Measurements from ENCODE around the gene HOXD10. TPM values are rescaled to one million over a fixed set of nuclear protein-coding genes. Genes with fewer than 3 reads are reported as not detected.

HOXD10 gene
- total and polyA plus RNA-seq, 2 of the 13 experiments (the other 11 are each of a cell fraction or from before 2014, with no cell fraction given) = not detected

DNA sequence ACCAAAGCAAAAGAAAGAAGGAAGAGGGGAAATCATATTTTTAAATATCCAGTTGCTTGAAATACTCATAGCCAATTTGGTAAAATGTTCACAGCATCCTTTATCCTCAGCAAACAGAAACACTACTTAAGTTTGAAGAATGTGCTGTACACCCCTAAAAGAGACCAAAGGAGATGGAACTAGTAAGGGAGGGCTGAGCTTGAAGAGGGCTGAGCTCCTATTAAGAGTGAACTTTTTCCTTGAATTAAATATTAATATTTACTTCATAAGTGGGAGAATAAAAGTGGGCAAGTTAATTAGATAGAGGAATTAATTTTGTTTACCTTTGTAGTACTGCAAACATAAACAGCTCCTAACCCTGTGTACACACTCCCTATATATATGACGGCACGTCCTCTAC, 39.8 kb upstream of the HOXD10 start (continued):
- TF ChIP-seq, protein P1, sequence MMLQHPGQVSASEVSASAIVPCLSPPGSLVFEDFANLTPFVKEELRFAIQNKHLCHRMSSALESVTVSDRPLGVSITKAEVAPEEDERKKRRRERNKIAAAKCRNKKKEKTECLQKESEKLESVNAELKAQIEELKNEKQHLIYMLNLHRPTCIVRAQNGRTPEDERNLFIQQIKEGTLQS (CRISPR knock-in tag; IDR thresholded peaks at IDR 0.05) = no peak
- no peak for TF ChIP-seq SRSF9 (IDR thresholded peaks at IDR 0.05; ENCODE audit: borderline replicate concordance, insufficient read depth, low read depth, low read length, poor library complexity, severe bottlenecking)
- no peak for TF ChIP-seq ZFP82 (CRISPR knock-in tag; IDR thresholded peaks at IDR 0.05; ENCODE audit: borderline replicate concordance)

DNA sequence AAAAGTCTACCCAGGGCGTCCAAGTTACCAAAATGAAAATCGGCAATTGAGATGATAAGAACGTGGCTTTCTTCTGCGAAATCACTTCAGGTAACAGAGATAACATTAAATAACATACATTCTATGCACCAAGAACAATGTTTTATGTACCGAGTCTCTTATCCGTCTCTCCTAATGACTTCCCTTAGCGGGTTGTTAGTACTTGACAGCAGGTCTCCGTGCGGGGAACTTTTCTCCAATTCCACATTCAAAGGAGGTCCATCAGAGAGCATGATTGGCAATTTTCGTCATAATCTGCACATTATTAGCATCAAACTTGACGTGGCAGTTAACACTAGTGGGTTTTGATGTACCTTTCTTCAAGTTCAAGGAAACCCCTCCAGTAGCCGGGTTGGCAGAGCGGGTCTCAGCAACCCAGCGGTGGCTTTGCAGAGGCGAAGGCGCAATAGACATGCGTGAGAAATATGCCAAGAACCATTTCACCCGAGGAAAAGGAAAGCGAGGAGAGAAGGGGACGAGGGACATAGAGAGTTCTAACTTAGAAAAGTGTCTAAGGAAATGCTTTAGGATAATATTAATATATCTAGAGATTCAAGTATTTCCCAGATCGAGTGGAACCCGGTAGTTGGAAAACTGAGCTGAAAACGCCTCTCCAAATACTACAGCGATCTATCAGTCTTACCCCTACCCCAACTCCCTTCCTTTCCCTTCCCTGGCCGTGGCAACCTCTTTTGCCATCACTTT, 37.9 kb upstream of the HOXD10 start:
- H3K4me1 ChIP-seq (ENCODE audit: insufficient read depth, low read length) = no peaks in the 10 kb centered on the region
- H3K27me3 ChIP-seq (ENCODE audit: control insufficient read depth in 1 of 2, insufficient read depth in 2 of 2, low read length in 2 of 2) = peaks cover 0 to 73% of the 10 kb centered on the region in 2 experiments; a peak in 4 of 5 replicates
- H4K20me1 ChIP-seq (ENCODE audit: insufficient read depth, low read length) = no peaks in the 10 kb centered on the region
- intact Hi-C loops (cut with micrococcal nuclease; ENCODE audit: unreplicated experiment) (no loop called here), in situ Hi-C loops (cut with HindIII; ENCODE audit: extremely low pct_ligation_motif_present, low pct_unique_long_range_greater_than_20kb) (no loop called here)
- H3K27ac ChIP-seq (ENCODE audit: extremely low read length, insufficient read depth, low read length) = no peak overlapping the region
- TF ChIP-seq, protein P2, sequence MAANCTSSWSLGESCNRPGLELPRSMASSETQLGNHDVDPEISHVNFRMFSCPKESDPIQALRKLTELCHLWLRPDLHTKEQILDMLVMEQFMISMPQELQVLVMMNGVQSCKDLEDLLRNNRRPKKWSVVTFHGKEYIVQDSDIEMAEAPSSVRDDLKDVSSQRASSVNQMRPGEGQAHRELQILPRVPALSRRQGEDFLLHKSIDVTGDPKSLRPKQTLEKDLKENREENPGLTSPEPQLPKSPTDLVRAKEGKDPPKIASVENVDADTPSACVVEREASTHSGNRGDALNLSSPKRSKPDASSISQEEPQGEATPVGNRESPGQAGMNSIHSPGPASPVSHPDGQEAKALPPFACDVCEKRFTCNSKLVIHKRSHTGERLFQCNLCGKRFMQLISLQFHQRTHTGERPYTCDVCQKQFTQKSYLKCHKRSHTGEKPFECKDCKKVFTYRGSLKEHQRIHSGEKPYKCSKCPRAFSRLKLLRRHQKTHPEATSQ (CRISPR knock-in tag; IDR thresholded peaks at IDR 0.05; ENCODE audit: borderline replicate concordance) = no peak
- TF ChIP-seq HIVEP1 (CRISPR knock-in tag; IDR thresholded peaks at IDR 0.05) (no peak), MTA3 (CRISPR knock-in tag; IDR thresholded peaks at IDR 0.05) (no peak), FOXK2 (IDR thresholded peaks at IDR 0.05) (no peak), SRY (CRISPR knock-in tag; IDR thresholded peaks at IDR 0.05) (no peak), BORCS8-MEF2B (CRISPR knock-in tag; IDR thresholded peaks at IDR 0.05) (no peak), KDM5A (IDR thresholded peaks at IDR 0.05; ENCODE audit: borderline replicate concordance, low read length) (no peak), TBX3 (IDR thresholded peaks at IDR 0.05; ENCODE audit: borderline replicate concordance) (no peak), ZNF143 (CRISPR knock-in tag; IDR thresholded peaks at IDR 0.05) (no peak), PCBP2 (optimal IDR thresholded peaks at IDR 0.05; ENCODE audit: low read depth, low read length, poor library complexity, severe bottlenecking) (no peak)
- TF ChIP-seq, protein P3, sequence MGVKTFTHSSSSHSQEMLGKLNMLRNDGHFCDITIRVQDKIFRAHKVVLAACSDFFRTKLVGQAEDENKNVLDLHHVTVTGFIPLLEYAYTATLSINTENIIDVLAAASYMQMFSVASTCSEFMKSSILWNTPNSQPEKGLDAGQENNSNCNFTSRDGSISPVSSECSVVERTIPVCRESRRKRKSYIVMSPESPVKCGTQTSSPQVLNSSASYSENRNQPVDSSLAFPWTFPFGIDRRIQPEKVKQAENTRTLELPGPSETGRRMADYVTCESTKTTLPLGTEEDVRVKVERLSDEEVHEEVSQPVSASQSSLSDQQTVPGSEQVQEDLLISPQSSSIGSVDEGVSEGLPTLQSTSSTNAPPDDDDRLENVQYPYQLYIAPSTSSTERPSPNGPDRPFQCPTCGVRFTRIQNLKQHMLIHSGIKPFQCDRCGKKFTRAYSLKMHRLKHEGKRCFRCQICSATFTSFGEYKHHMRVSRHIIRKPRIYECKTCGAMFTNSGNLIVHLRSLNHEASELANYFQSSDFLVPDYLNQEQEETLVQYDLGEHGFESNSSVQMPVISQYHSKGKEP (CRISPR knock-in tag; IDR thresholded peaks at IDR 0.05) = no peak
- TF ChIP-seq, protein P4, sequence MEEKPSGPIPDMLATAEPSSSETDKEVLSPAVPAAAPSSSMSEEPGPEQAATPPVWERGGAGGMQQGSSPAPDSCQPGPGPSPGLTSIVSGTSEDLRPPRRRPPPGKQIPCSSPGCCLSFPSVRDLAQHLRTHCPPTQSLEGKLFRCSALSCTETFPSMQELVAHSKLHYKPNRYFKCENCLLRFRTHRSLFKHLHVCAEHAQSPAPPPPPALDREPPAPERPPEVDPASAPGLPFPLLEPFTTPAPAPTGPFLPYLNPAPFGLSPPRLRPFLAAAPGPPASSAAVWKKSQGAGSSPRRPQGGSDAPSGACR (CRISPR knock-in tag; IDR thresholded peaks at IDR 0.05) = no peak
- BruUV-seq (replicated peaks) = no TSS peak
- CTCF ChIA-PET (ENCODE audit: low intra/inter-chr PET ratio, low total read pairs) = no interaction called here
- H3K9ac ChIP-seq (ENCODE audit: insufficient read depth, low read depth, low read length) = no peak overlapping the region
- no peak for DNase-seq (ENCODE audit: low spot score)
- no peaks in the 10 kb centered on the region for H3K36me3 ChIP-seq (replicated peaks in 1 of 2; ENCODE audit: control insufficient read depth in 1 of 2, insufficient read depth in 2 of 2, low read length in 2 of 2)
- no peak overlapping the region for H2AFZ ChIP-seq (ENCODE audit: low read length)
- no peak for ATAC-seq
- POLR2A ChIA-PET = no interaction called here
- WGBS (ENCODE audit: low lambda C conversion rate) = 34% methylated on average over 25 of the region's 25 CpGs
- no peaks in the 10 kb centered on the region for H3K9me3 ChIP-seq (ENCODE audit: low read length)
- no peak for FAIRE-seq
- H3K4me3 ChIP-seq (replicated peaks in 1 of 3; ENCODE audit: insufficient read depth in 1 of 3, low read depth in 2 of 3, low read length in 3 of 3) = no peak overlapping the region
- H3K79me2 ChIP-seq (ENCODE audit: insufficient read depth, low read length) = no peaks in the 10 kb centered on the region
- H3K4me2 ChIP-seq (ENCODE audit: low read depth, low read length) = no peak overlapping the region

All from HepG2 (cell line).